Left colon (tissue), 2 donors: ENCODE results near the gene ARNT2. TPM values are rescaled to one million over a fixed set of nuclear protein-coding genes. Genes with fewer than 3 reads are reported as not detected.

Experiments
- ATAC-seq: fragments of 200-7000 bp; cut with Tn5 transposase; one replicate; pipeline ENCODE4 v1.9.1; 2020; ENCODE audit warnings: mild to moderate bottlenecking, moderate library complexity
- DNase-seq, 2 donors: peaks; one replicate each; pipeline ENCODE4 v3.0.0-alpha.2; 2020
- intact Hi-C, 2 donors: fragments of 100-400 bp; cut with DNase I in 1 of 2; cut with micrococcal nuclease in 1 of 2; formaldehyde crosslinking; loops; one replicate each; pipeline versions ENCODE4 v1.11.2 to v1.14.0; 2022; cut with DNase I, micrococcal nuclease
- total RNA-seq, 2 donors: library from RNA; stranded (reverse); fragmentation: NEBNext Ultra II Directional; extraction: Animal tissue kit (Norgen Biotek cat#: 25700); gene quantifications; one replicate each; pipeline ENCODE4 v1.2.1, GENCODE V29; 2021
- donor health status: DM: no; HTN: no; CAD: no.
- donor health status: DM: yes; HTN: yes; CAD: no.

Gene ARNT2
- total RNA-seq, 2 donors from 2014 or later: 2.0 to 4.9 TPM

- DNase-seq (no peak), ATAC-seq (peak; percentile 87)
- intact Hi-C loops: no loop called here
These were observed 169.4 kb downstream of the ARNT2 start for GRCh38 chr15:80573606-80574005.

GRCh38 chr15:80574590-80574989 lies 170.4 kb downstream of the ARNT2 start:
- DNase-seq: no peak
- no peak for ATAC-seq
- intact Hi-C loops: no loop called here

- DNase-seq (no peak), ATAC-seq (no peak)
- intact Hi-C loops: no loop called here
These were observed 172.4 kb downstream of the ARNT2 start for GRCh38 chr15:80576519-80577090.

- ATAC-seq (no peak), DNase-seq (no peak)
- intact Hi-C loops: no loop called here
These were observed 173.5 kb downstream of the ARNT2 start for GRCh38 chr15:80577552-80578205.

GRCh38 chr15:80578206-80578595 lies 174.0 kb downstream of the ARNT2 start:
- no peak for DNase-seq
- ATAC-seq: no peak
- intact Hi-C loops: no loop called here

- no peak for DNase-seq
- intact Hi-C loops: no loop called here
These were observed 174.7 kb downstream of the ARNT2 start for GRCh38 chr15:80578871-80579270.

GRCh38 chr15:80579611-80580010 lies 175.4 kb downstream of the ARNT2 start:
- intact Hi-C loops: no loop called here
- DNase-seq: no peak
- no peak for ATAC-seq

More at GRCh38 chr15:80578871-80579270, 174.7 kb downstream of the ARNT2 start:
- no peak for ATAC-seq

- intact Hi-C loops: no loop called here
- ATAC-seq (no peak), DNase-seq (no peak)
These were observed 175.9 kb downstream of the ARNT2 start for GRCh38 chr15:80580106-80580505.

- intact Hi-C loops: no loop called here
- DNase-seq: no peak
- ATAC-seq: no peak
These were observed 176.5 kb downstream of the ARNT2 start for GRCh38 chr15:80580536-80581260.

GRCh38 chr15:80581976-80582375 lies 177.8 kb downstream of the ARNT2 start:
- ATAC-seq (no peak), DNase-seq (no peak)
- intact Hi-C loops: no loop called here

- ATAC-seq (no peak), DNase-seq (no peak)
- intact Hi-C loops: no loop called here
These were observed 178.7 kb downstream of the ARNT2 start for GRCh38 chr15:80582816-80583423.

- no peak for ATAC-seq
- DNase-seq: no peak
These were observed 180.4 kb downstream of the ARNT2 start for GRCh38 chr15:80584561-80584964.

GRCh38 chr15:80584973-80585525 lies 180.9 kb downstream of the ARNT2 start:
- DNase-seq: no peak
- no peak for ATAC-seq
- intact Hi-C loops: no loop called here

More at GRCh38 chr15:80584561-80584964, 180.4 kb downstream of the ARNT2 start:
- intact Hi-C loops: no loop called here

GRCh38 chr15:80585544-80586018 lies 181.4 kb downstream of the ARNT2 start:
- ATAC-seq (peak; percentile 90), DNase-seq (peak in 1 of 2 donors; percentile 17)
- intact Hi-C loops: no loop called here

GRCh38 chr15:80586161-80586560 lies 182.0 kb downstream of the ARNT2 start:
- DNase-seq (no peak), ATAC-seq (no peak)
- intact Hi-C loops: no loop called here

GRCh38 chr15:80587007-80587406 lies 182.8 kb downstream of the ARNT2 start:
- ATAC-seq (no peak), DNase-seq (no peak)
- intact Hi-C loops: no loop called here

GRCh38 chr15:80587816-80588456 lies 183.8 kb downstream of the ARNT2 start:
- ATAC-seq (no peak), DNase-seq (no peak)
- intact Hi-C loops: no loop called here

- DNase-seq (no peak), ATAC-seq (no peak)
- intact Hi-C loops: no loop called here
These were observed 184.6 kb downstream of the ARNT2 start for GRCh38 chr15:80588801-80589200.

GRCh38 chr15:80590761-80591355 lies 186.7 kb downstream of the ARNT2 start:
- ATAC-seq (no peak), DNase-seq (no peak)
- intact Hi-C loops: no loop called here
